NCI-H1105 (cell line): ENCODE results near the gene CDKN2B.

Experiments used
- DNase-seq: peaks from one replicate; lab custom pipeline; 2025; lab: John Stamatoyannopoulos, UW

Gene CDKN2B

GRCh38 chr9:22033012-22033630, 24.0 kb upstream of the CDKN2B start:
- DNase-seq, result no peak

GRCh38 chr9:22031655-22032411, 22.7 kb upstream of the CDKN2B start:
- DNase-seq, result no peak

DNA sequence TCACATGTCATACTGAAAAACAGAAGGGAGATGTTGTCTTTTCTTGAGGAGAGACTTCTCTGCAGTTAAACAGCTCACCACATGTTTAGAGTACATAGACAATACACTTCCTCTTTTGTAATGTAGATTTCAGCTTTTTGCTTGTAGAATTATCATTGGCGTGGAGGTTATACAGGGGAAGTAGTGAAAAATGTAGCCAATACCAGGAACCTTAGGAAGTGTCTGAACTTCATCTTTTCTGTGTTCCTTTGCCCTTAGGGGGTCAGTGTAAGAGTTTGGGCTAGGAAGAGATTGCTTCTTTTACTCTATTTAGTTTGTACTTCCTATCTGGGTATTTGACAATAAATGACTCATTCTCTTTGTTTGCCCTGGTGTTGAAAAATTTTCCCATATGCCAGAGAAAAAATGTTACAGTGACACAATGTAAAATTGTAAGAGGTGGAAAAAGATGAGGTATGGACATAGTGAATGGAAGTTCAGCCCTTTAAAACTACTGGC, 21.0 kb upstream of the CDKN2B start:
- DNase-seq, result no peak

DNA sequence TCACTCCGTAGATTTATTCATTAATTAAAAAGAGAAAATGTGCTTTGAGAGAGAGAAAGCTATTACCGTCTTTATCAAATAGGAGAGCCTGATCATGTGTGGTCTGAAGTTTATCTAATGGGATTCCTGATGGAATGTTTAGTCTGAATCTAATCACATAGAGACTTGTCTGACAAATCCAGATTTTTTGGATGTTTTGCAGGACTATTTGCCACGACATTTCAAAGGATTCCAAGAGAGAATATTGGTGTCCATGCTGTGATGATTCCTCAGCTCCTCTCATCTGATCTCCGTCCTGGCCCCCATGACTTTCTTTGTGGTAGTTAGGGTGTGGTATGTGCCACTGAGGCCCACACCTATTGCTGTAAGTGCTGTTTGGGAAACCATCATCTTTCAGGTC, 20.1 kb upstream of the CDKN2B start:
- no peak for DNase-seq

DNA sequence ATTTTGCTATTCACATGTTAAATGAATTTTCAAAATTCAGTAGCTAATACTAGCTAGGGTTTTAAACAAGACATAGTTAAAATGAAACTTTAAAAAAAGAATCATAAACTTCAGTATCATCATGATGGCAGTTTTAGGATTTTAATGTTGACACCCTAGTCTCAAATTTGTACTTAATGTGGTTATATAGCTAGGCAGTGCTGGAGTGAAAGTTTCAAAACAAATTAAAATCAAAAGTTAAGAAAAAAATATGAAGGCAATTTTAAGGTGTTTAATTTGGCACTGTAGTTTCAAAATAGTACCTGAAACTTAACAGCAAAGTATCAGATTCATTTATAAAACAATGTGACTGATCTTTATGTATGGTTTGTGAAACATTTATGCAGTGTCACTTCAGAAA, 19.3 kb upstream of the CDKN2B start:
- no peak for DNase-seq

DNA sequence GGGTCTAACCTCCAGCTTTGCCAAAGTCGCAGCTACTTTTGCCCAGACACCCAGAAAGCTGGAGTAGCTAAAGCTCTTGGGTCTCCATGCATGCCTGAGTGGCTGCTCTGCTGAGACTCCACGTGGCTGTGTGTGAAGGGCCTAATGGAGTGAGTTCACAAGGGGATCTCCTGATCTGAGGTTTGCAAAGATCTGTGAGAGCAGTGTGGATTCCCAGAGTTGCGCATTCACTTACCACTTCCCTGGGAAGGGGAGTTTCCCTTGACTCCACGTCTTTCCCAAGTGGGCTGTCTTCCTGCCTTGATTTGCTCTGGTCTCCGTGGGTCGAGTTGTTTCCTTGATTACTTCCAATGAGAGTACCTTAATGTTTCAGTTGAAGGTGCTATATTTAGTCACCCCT, 17.6 kb upstream of the CDKN2B start:
- no peak for DNase-seq

GRCh38 chr9:22022396-22022795, 13.3 kb upstream of the CDKN2B start:
- DNase-seq, result no peak

DNA sequence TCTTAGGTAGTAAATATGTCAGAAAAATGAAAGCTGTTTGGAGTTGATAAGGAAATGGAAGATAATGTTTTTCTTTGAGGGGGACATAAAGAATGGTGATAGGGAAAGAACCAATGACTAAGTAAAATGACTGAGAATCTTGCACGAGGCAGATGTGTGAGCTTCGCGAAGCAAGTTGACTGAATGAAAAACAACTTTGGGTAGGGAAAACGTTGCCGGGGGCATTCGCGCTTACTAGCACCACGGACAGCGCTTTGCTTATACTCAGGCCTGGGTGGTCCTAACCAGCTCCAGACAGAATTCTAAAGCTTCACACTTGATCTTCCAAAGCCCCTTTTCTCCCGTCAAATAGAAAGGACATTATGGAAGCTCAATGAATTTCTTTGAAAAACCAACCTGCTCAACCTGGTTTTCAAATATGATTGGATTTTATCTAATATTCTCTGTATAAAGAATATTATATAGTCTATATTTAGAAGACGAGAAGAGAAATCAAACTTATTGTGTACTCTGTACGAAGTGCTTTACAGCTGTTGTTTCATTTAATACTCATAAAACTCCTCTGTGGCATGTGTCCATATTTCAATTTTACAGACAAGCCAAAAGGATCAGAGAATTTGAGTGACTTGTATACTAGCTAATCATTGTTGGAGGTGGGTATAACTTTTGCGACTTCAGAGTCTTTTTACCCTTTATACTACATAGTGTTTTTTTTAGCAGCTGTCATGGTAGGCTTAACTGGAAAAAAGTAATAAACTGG, 1.9 kb upstream of the CDKN2B start:
- no peak for DNase-seq

- no peak for DNase-seq
These were observed 382 bp upstream of the CDKN2B start for GRCh38 chr9:22009506-22009867.

- no peak for DNase-seq
These were observed 755 bp downstream of the CDKN2B start for GRCh38 chr9:22008384-22008716.

GRCh38 chr9:22005702-22006606, 3.2 kb downstream of the CDKN2B start:
- no peak for DNase-seq

DNA sequence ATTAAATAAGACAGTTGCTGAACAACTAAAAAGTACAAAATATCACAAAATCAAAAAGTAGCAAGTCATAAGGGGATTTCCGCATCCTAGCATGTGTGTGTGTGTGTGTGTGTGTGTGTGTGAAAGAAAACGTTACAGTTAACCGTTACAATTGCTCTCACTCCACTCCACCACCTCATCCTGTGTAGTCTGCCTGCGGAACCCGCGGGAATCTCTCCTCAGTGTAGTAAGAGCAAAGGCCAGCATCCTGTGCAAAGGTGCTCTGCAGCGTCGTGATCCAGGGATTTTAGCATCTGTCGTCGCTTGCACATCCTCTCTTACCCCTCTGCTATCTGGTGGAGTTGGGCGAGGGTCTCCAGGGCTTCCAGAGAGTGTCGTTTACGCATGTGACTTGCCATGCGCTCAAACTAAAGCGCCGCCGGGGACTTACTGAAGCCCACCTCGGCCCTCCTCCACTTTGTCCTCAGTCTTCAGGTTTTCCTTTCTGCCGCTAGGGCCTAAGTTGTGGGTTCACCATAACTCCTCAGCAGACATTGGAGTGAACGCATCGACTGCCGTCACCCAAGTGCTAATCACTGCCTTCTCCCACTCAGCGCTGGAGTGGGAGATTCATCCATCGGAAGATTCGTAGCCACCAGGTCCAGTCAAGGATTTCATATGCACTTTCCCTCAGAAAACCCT, 3.9 kb downstream of the CDKN2B start:
- DNase-seq, result no peak

DNA sequence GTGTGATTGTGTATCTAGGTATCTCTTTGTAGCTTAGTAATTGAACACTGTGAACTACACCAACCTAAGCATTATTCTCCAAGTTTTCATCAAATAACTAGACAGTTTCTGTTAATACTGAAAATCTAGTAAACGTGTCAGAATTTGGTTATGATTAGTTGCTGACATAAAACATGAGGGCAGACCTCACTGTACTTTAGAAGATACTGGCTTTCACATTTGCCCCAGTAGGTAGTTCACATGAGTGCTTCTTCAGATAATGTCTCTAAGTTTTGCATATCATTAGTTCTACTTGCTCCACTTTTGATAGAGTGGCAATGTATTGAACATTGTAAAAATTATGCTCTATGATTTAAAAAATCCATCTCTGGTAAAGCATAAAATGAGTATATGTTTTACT, 7.1 kb downstream of the CDKN2B start:
- DNase-seq, result no peak

DNA sequence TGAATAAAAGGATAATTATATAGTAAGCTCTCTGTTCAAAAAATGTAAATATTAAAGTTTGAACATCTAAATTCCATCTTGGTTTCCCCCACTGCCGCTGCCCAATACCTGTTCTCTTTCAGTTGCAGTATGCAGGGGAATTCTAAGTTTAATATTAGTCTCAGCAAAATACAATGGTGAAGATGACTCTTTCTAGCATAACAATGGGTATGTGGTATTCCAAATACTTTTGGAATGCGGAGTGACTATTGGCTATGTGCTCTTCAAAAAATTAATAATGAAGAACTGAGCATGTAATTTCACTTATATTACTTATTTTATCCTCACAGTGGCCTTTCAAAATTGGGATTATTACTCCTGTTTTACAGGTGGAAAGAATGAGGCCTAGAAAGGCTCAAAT, 11.1 kb downstream of the CDKN2B start:
- DNase-seq, result no peak

DNA sequence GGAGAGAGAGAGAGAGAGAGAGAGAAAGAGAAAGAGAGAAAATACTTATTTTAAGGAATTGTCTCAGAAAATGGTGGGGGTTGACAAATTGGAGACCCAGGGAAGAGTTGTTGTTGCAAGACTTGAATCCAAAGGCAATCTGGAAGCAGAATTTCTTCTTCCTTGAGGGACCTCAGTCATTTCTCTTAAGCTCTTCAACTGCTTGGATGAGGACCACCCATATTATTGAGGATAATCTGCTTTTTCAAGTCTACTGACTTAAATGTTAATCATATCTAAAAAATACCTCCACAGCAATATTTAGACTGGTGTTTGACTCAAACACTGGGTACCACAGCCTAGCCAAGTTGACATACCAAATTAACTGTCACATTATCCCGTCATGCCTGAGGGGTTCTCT, 11.6 kb downstream of the CDKN2B start:
- DNase-seq, result no peak

- DNase-seq, result no peak
These were observed 12.2 kb downstream of the CDKN2B start for GRCh38 chr9:21996858-21997257.

DNA sequence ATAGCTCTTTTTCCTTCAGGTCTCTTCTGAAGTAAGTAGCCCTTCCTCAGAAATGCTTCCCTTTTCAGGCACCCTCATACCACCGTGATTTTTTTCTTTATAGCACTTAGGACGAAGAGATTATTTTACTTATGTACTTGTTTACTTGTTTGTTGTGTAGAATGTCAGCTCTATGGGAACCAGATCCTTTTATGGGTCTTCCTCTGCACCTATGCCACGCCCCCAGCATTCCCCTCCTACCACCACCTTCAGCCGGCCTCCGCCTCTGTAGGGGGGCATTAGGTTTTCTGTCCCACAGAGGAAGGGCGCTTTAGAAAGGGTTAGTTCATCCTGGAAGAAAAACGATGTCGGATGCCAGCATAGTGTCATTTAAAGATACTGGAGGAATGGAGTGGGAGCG, 12.7 kb downstream of the CDKN2B start:
- DNase-seq, result no peak

DNA sequence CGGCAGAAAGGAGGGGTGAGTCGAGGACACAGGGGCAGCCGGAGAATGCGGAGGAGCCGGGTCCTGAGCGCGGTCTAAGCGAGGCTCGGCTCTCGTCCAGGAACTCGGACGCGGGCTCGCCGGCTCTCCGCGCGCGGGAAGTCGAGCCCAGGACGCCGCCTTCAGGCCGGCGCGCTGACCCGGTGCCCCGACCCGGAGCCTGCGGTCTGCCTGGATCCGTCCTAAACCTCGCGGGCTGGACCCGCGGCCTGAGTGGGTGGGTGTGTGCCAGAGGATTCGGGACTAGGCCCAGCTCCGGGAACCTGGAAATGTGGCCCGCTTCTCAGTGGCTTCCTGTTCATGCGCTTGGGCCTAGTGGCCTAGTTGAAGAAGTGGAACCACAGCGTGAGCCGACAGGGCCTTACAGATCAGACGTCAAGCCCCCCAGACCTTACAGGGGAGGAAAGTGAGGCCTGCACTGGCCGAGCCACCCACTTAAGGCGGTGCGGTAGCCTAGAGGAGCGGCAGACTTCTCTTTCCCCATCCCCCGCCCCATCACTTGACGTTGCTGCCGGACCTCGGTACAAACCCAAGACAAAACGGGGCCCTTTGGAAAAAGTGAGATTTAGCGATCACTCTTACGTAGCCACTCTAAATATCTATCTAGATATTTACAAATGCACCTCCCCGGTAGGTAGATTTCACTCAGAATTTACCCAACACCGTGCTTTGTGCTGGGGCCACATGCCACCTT, 13.3 kb downstream of the CDKN2B start:
- no peak for DNase-seq

DNA sequence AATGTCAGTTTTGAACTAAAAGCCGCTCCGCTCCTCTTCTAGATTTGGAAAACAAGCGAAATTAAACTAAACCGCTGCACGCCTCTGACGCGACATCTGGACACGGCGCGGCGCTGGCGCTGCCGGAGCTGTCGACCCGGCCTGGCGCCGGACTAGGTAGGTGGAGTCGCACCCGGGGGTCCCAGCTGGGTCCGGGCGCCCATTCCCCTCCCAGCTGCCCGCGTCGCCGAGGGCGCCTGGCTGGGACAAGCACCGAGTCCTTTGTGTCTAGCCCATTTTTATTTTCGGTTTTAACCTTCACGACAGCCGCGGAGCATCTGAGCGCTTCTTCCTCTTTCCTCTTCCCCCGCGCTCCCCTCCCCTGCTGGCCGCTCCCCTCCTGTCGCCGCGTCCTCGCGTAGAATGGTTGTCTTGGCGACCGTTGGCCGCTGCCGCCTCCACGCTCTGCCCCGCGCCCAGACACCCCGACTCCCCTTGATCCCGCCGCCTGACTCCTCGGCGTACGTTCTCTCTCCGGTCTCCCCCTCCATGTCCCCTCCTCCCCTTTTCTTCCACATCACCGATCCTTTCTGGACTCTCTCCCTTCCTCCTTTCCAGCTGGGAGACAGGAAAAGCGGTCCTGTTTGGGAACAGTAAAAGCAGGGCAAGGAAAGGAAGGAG, 14.0 kb downstream of the CDKN2B start:
- peak; percentile 42 for DNase-seq

DNA sequence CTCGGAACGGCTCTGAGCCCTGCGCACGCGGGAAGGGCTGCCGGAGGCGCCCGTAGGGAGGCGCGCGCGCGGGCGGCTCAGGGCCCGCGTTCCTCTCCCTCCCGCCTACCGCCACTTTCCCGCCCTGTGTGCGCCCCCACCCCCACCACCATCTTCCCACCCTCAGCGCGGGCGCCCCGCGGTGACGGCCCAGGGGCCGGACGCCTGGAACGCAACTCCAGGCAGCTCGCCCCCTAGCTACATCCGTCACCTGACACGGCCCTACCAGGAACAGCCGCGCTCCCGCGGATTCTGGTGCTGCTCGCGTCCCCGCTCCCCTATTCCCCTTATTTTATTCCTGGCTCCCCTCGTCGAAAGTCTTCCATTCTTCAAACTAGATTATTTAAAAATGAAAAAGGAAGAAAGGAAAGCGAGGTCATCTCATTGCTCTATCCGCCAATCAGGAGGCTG, 14.5 kb downstream of the CDKN2B start, which contains the start of gene CDKN2B-AS1:
TSS of gene CDKN2B-AS1 (plus strand) at position 236 of the 450 bp plus-strand sequence.
- DNase-seq, result peak; percentile 91
